Stimulated activated CD4-positive, alpha-beta T cell treated with anti-CD3 and anti-CD28 coated beads, Interleukin-1b, Interleukin-23, amount 100 ng/mL, for 1 hour (primary cell): ENCODE data around the gene PPP1R26.

Experiments
- DNase-seq, 2 donors: peaks; one replicate each; pipeline ENCODE4 v3.0.0-alpha.2; 2020; ENCODE audit warnings: low read depth in 2 of 2

Gene PPP1R26

DNA sequence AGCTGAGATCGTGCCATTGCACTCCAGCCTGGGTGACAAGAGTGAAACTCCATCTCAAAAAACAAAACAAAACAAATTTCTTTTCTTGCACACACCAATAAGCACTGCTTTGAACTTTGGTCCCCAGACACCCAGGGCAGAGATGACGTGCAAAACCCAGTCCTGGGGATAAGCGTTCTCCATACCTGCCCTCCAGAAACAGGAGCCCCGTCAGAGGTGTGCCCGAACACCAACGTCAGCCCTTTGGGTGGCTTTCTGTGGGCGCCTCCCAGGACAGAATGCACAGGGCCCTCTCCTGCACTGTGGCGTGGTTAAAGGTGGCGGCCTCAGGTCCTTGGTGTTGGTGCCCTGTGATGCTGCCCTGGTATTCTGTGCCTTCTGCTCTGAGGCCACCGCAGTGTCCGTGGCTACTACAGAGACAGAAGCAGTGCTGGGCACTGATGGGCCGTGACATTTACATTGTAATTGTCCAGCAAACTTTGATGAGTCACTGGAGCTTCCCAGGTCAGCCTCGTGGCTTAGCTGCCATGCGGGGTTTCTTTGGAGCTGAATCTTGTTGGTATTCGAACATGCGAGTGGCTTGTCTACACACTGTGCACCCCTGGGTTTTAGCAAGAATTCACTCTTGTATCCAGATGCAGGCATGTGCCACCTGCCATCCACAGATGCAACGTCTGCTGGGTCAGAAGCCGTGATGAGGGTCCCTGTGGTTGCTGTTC is 9.8 kb downstream of the PPP1R26 start:
- DNase-seq: no peak

- no peak for DNase-seq
These were observed 10.7 kb downstream of the PPP1R26 start for GRCh38 chr9:135490166-135490870.

GRCh38 chr9:135490980-135491464 is 11.4 kb downstream of the PPP1R26 start:
- DNase-seq: no peak

- no peak for DNase-seq
These were observed 12.2 kb downstream of the PPP1R26 start for GRCh38 chr9:135491764-135492163.

- no peak for DNase-seq
These were observed 13.5 kb downstream of the PPP1R26 start for GRCh38 chr9:135492886-135493669.

DNA sequence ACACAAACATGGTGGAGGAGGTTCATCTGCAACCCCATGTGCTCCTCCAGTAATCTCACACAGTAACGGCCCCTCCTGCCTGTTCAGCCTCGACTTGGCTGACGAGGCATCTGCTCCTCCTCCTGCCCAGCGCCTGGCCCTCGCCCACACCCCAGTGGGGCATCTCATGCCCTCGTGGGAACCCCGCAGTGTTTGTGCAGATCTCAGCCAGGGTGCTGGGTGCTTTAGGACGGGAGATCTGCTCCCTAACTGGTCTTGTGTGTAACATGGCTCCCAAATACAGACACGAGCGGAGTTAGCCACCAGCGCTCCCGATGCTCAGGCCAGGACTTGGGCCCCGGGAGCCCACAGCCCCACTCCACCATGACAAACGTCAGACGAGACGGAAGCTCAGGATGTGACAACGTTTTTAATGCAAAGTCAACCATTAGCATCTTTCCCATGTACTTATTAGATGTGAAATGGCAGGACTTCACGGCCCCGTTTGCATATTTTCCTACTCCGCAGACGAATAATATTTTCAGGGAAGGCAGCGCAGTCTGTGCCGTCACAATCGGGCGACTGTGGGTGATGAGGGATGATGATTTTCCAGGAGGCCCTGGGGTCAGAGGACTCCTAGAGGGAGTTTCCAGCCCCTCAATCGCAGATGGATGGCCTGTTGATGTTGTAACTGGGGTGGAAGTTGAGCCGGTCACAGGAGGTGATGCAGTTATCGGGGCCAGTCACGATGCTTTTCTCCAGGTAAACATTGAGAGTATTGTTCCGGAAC is 15.4 kb downstream of the PPP1R26 start:
- DNase-seq: no peak

DNA sequence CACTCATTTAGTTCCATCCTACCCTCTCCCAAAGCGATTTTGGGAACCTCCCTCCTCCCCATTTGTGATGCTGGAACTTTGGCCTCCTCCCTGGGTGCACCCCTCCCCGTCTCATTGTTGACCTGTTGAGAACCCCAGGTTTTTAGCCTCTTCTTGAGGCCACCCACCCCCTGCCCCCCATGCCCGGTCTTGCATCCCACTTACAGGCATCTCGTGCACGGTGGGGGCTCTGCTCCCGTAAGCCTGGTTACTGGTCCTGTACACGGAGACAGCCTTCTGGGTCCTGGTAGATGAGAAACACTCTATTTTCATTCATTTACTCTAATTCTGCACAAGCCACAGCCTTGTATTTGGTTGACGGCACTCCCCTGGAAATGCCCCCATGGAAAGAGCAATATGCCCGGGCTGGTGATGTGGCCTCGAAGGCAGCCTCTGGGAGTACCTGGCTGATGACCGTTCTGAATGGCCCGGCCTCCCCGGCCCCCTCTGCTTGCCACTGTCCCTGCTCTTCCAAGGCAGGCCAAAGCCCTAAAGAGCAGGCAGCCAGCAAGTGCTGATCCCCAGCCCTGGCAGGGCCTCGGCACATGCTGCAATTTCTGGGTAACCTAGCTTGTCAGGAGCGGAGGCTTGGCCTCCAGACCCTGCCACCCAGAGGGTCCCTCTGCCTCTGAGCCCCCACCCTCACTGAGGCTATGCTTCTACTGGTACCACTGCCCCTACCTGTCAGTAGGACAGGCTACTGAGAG is 19.0 kb downstream of the PPP1R26 start:
- DNase-seq: no peak

- peak; percentile 75 to 80 for DNase-seq
These were observed 19.9 kb downstream of the PPP1R26 start for GRCh38 chr9:135499326-135500070.

- DNase-seq: no peak
These were observed 20.5 kb downstream of the PPP1R26 start for GRCh38 chr9:135500071-135500524.

- peak; percentile 63 to 66 for DNase-seq
These were observed 21.1 kb downstream of the PPP1R26 start, which contains the start of gene MRPS2 for GRCh38 chr9:135500525-135501260. MRPS2 (plus strand) TSS chr9:135500682; CDS start chr9:135500711, 29 bp downstream.

- DNase-seq: no peak
These were observed 21.9 kb downstream of the PPP1R26 start for GRCh38 chr9:135501261-135502167.

- DNase-seq: no peak
These were observed 22.7 kb downstream of the PPP1R26 start for GRCh38 chr9:135502168-135502872.

GRCh38 chr9:135502873-135503321 is 23.3 kb downstream of the PPP1R26 start:
- DNase-seq: no peak

- no peak for DNase-seq
These were observed 24.0 kb downstream of the PPP1R26 start for GRCh38 chr9:135503371-135504261.

DNA sequence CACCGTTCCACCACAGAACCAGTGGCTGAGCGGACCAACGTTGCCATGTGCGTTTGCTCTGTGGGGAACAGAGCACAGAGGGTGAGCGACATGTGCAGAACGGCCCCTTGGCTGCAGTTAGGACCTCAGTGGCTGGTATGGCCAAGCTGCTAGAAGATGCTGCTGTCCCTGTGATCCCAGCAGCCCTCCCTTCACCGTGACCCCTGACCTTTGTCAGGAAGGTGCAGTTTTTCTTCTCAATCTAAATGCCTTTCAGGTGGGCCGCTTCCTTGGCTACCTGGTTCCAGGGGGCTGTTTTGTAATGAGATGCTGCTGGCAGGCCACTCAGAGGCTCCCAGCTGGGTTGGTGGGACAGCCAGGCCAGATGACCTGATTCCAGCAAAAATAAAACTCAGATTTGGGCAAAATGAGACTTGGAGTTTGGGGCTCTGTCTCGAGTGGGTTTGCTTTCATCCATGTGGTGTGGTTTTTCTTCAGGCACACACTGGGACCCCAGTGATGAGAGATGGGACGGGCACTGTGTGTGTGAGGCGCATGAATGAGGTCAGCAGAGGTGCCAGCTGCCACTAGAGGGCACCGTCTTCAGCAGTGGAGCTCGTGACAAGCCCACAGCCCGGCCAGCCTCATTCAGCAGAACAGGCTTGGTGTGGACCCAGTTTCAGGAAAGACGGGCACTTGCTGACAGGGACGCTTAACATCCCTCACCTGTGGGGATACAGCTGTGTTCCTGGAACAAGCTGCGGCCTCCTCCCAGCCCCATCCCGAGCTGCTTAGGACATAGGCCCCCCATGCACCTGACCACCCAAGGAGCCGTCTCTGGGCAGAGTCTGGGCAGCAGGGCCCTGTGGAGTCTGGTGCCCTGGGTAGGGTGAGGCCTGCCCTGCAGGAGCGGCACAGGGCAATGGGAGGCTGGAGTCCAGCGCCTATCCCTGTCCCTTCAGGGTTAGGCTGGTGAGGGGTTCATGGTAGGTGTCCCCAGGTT is 25.0 kb downstream of the PPP1R26 start:
- peak in 1 of 2 donors; percentile 40 for DNase-seq
